OCI-LY3 (cell line): Measurements from ENCODE around the gene PEX11B.

Experiments used
- H2AFZ ChIP-seq: fragments of 200-600, 300-600 bp; shearing (Covaris generic); 2 replicates; pipeline ENCODE4 v1.6.0; 2014; ENCODE audit warnings: antibody characterized with exemption, low read depth, low read length
- H3K27ac ChIP-seq: fragments of 200-600, 300-600 bp; sonication (generic); 2 replicates; pipeline ENCODE4 v1.5.1; 2014; ENCODE audit warnings: mild to moderate bottlenecking, low read length, moderate library complexity, mixed read lengths
- H3K27me3 ChIP-seq: fragments of 200-600, 300-600 bp; sonication (generic); 2 replicates; pipeline ENCODE4 v1.6.1; 2014; ENCODE audit warnings: low read depth, low read length, mixed read lengths
- H3K36me3 ChIP-seq: fragments of 200-600, 300-600 bp; sonication (generic); replicated peaks from 2 replicates; pipeline ENCODE3; 2014; ENCODE audit warnings: low read depth, low read length, mixed read lengths
- H3K4me1 ChIP-seq: fragments of 300-600, 200-600 bp; sonication (generic); 2 replicates; pipeline ENCODE4 v1.6.1; 2014; ENCODE audit warnings: low read length, mixed read lengths
- H3K4me2 ChIP-seq: fragments of 200-600, 300-600 bp; sonication (generic); 2 replicates; pipeline ENCODE4 v1.6.1; 2014; ENCODE audit warnings: low read length, mixed read lengths
- H3K4me3 ChIP-seq: fragments of 300-600, 200-600 bp; sonication (generic); 2 replicates; pipeline ENCODE4 v1.5.1; 2014; ENCODE audit warnings: antibody characterized with exemption, mild to moderate bottlenecking, low read length, moderate library complexity
- H3K79me2 ChIP-seq: fragments of 300-600, 200-600 bp; shearing (Covaris generic); 2 replicates; pipeline ENCODE4 v1.6.1; 2014; ENCODE audit warnings: mild to moderate bottlenecking, low read length, mixed read lengths
- H3K9ac ChIP-seq: fragments of 300-600, 200-600 bp; shearing (Covaris generic); 2 replicates; pipeline ENCODE4 v1.6.0; 2014; ENCODE audit warnings: mild to moderate bottlenecking, low read length, moderate library complexity
- H3K9me3 ChIP-seq: fragments of 200-600, 300-600 bp; shearing (Covaris generic); 2 replicates; pipeline ENCODE4 v1.6.1; 2014; ENCODE audit warnings: low read length, mixed read lengths; ENCODE audit not compliant: insufficient read depth
- H4K20me1 ChIP-seq: fragments of 200-600, 300-600 bp; sonication (generic); 2 replicates; pipeline ENCODE4 v1.6.1; 2016; ENCODE audit warnings: low read length, mixed read lengths; ENCODE audit not compliant: insufficient read depth
- CTCF ChIP-seq: fragments of 200-600, 300-600 bp; sonication (generic); IDR thresholded peaks from 2 replicates; pipeline ENCODE4 v1.5.1; 2014; ENCODE audit warnings: antibody characterized with exemption, low read length, low read depth
- EZH2phosphoT487 ChIP-seq: fragments of 200-600 bp; shearing (Covaris generic); IDR thresholded peaks from 2 replicates; pipeline ENCODE4 v1.6.1; 2018; ENCODE audit warnings: antibody characterized with exemption, mixed run types, low read depth

PEX11B gene

GRCh38 chr1:145942871-145943270 lies 24.4 kb upstream of the PEX11B start:
- H3K27ac ChIP-seq = no peak overlapping the region
- no peak overlapping the region for H3K4me3 ChIP-seq
- no peaks in the 10 kb centered on the region for H4K20me1 ChIP-seq
- peaks cover 6% of the 10 kb centered on the region for H3K4me1 ChIP-seq
- TF ChIP-seq EZH2phosphoT487 (no peak), CTCF (no peak)
- no peak overlapping the region for H3K9ac ChIP-seq
- no peak overlapping the region for H2AFZ ChIP-seq
- no peaks in the 10 kb centered on the region for H3K9me3 ChIP-seq
- no peak overlapping the region for H3K4me2 ChIP-seq
- H3K36me3 ChIP-seq = peaks cover 2% of the 10 kb centered on the region
- H3K27me3 ChIP-seq = no peaks in the 10 kb centered on the region
- no peaks in the 10 kb centered on the region for H3K79me2 ChIP-seq

GRCh38 chr1:145942405-145942804 lies 23.9 kb upstream of the PEX11B start:
- Histone ChIP-seq H3K27ac (no peak overlapping the region), H3K27me3 (no peaks in the 10 kb centered on the region), H3K9me3 (no peaks in the 10 kb centered on the region), H3K4me1 (peaks cover 6% of the 10 kb centered on the region), H3K4me2 (no peak overlapping the region), H3K36me3 (peaks cover 2% of the 10 kb centered on the region), H4K20me1 (no peaks in the 10 kb centered on the region), H3K9ac (no peak overlapping the region), H2AFZ (no peak overlapping the region), H3K79me2 (no peaks in the 10 kb centered on the region), H3K4me3 (no peak overlapping the region)
- TF ChIP-seq CTCF (no peak), EZH2phosphoT487 (no peak)

- TF ChIP-seq EZH2phosphoT487 (no peak), CTCF (no peak)
- Histone ChIP-seq H3K9ac (no peak overlapping the region), H3K27ac (no peak overlapping the region), H3K79me2 (no peaks in the 10 kb centered on the region), H3K36me3 (peaks cover 20% of the 10 kb centered on the region), H3K4me1 (peaks cover 19% of the 10 kb centered on the region), H3K9me3 (no peaks in the 10 kb centered on the region), H3K27me3 (no peaks in the 10 kb centered on the region), H3K4me2 (no peak overlapping the region), H3K4me3 (no peak overlapping the region), H4K20me1 (no peaks in the 10 kb centered on the region), H2AFZ (no peak overlapping the region)
Observed at GRCh38 chr1:145937436-145937835, 18.9 kb upstream of the PEX11B start.

- H3K36me3 ChIP-seq = peaks cover 22% of the 10 kb centered on the region
- H2AFZ ChIP-seq = no peak overlapping the region
- no peak overlapping the region for H3K9ac ChIP-seq
- H3K9me3 ChIP-seq = no peaks in the 10 kb centered on the region
- no peaks in the 10 kb centered on the region for H3K27me3 ChIP-seq
- no peak overlapping the region for H3K4me2 ChIP-seq
- H3K4me1 ChIP-seq = peaks cover 29% of the 10 kb centered on the region
- no peaks in the 10 kb centered on the region for H4K20me1 ChIP-seq
- H3K79me2 ChIP-seq = no peaks in the 10 kb centered on the region
- TF ChIP-seq EZH2phosphoT487 = no peak
- TF ChIP-seq CTCF = no peak
- H3K27ac ChIP-seq = no peak overlapping the region
- H3K4me3 ChIP-seq = no peak overlapping the region
Observed at GRCh38 chr1:145936247-145936646, 17.7 kb upstream of the PEX11B start.
